ENCODE data around the gene IGFBPL1. TPM values are rescaled to one million over a fixed set of nuclear protein-coding genes. Genes with fewer than 3 reads are reported as not detected.

IGFBPL1 gene
- total and polyA plus RNA-seq, 10 of the 15 experiments (the other 5 are each of a cell fraction or from before 2014, with no cell fraction given), result 0.25 TPM; not detected in 9

Other genes starting within 250 kb of the IGFBPL1 start
- 26.8 and 28.6 TPM in 2 replicates for gene ALDH1B1, start 31.8 kb downstream of the IGFBPL1 start, total RNA-seq (2014; rRNA removed)
- gene ALDH1B1, start 31.8 kb downstream of the IGFBPL1 start, total RNA-seq (2014; rRNA removed; fragmentation: Illumina TruSeq; extraction: Trizol), result 27.1 and 28.6 TPM in 2 replicates
- gene ALDH1B1, start 31.8 kb downstream of the IGFBPL1 start, total RNA-seq (2021), result 32.8 and 36.8 TPM in 2 replicates
- 23.5 and 30.9 TPM in 2 replicates for gene ALDH1B1, start 31.8 kb downstream of the IGFBPL1 start, polyA plus RNA-seq (2011; rRNA removed)
- 28.5 and 34.8 TPM in 2 replicates for gene ALDH1B1, start 31.8 kb downstream of the IGFBPL1 start, polyA plus RNA-seq (2014; fragmentation: Illumina TruSeq; extraction: Trizol)
- 10 to 100 TPM in 1 of 2 experiments, 1 to 10 TPM in 1; 8.6 to 14.2 TPM for gene ALDH1B1, start 31.8 kb downstream of the IGFBPL1 start, polyA plus RNA-seq (2014; fragmentation: Nextera tagmentation; extraction: Ambion mirVana)
- gene ALDH1B1, start 31.8 kb downstream of the IGFBPL1 start, polyA plus RNA-seq (2014; rRNA removed), result 30.9 and 34.0 TPM in 2 replicates
- 10 to 100 TPM; 35.7 to 38.5 TPM for gene ALDH1B1, start 31.8 kb downstream of the IGFBPL1 start, polyA plus RNA-seq (2016; fragmentation: Nextera tagmentation; extraction: Ambion mirVana)
- not detected in 2 replicates for gene ANKRD18A, start 196.1 kb upstream of the IGFBPL1 start, total RNA-seq (2014; rRNA removed)
- not detected in 2 replicates for gene ANKRD18A, start 196.1 kb upstream of the IGFBPL1 start, total RNA-seq (2014; rRNA removed; fragmentation: Illumina TruSeq; extraction: Trizol)
- gene ANKRD18A, start 196.1 kb upstream of the IGFBPL1 start, total RNA-seq (2021), result not detected in 2 replicates
- 0.37 and 0.52 TPM in 2 replicates for gene ANKRD18A, start 196.1 kb upstream of the IGFBPL1 start, polyA plus RNA-seq (2011; rRNA removed)
- gene ANKRD18A, start 196.1 kb upstream of the IGFBPL1 start, polyA plus RNA-seq (2014; fragmentation: Illumina TruSeq; extraction: Trizol), result not detected in 2 replicates
- gene ANKRD18A, start 196.1 kb upstream of the IGFBPL1 start, polyA plus RNA-seq (2014; fragmentation: Nextera tagmentation; extraction: Ambion mirVana), result not detected
- gene ANKRD18A, start 196.1 kb upstream of the IGFBPL1 start, polyA plus RNA-seq (2014; rRNA removed), result not detected in 2 replicates
- gene ANKRD18A, start 196.1 kb upstream of the IGFBPL1 start, polyA plus RNA-seq (2016; fragmentation: Nextera tagmentation; extraction: Ambion mirVana), result not detected